ENCODE measurements around the gene PHACTR3. TPM values are rescaled to one million over a fixed set of nuclear protein-coding genes. Genes with fewer than 3 reads are reported as not detected.

The PHACTR3 gene
- total RNA-seq, 1 experiment from 2014 or later, result not detected

GRCh38 chr20:59665656-59666555 is 61.6 kb downstream of the PHACTR3 start (continued):
- TF ChIP-seq CTCF (IDR thresholded peaks at IDR 0.05 in 2 of 3, conservative IDR thresholded peaks at IDR 0.05 in 1 of 3; ENCODE audit: borderline replicate concordance in 1 of 3, insufficient read depth in 1 of 3, low read depth in 2 of 3, low read length in 2 of 3) (no peak), POLR2AphosphoS5 (IDR thresholded peaks at IDR 0.05; ENCODE audit: low read depth, low read length) (no peak), MAX (IDR thresholded peaks at IDR 0.05) (no peak), CBX3 (IDR thresholded peaks at IDR 0.05; ENCODE audit: low read depth) (no peak)

- TF ChIP-seq EGR1 (IDR thresholded peaks at IDR 0.05; ENCODE audit: low read depth), result no peak
- TF ChIP-seq MAX (IDR thresholded peaks at IDR 0.05), result no peak
- TF ChIP-seq CBX3 (IDR thresholded peaks at IDR 0.05; ENCODE audit: low read depth), result no peak
- RAD21 ChIA-PET (ENCODE audit: low non-redundant PET in 1 of 2, low total read pairs in 2 of 2, uncharacterized antibody in 2 of 2, unreplicated experiment in 2 of 2), result no interaction called here
- POLR2A ChIA-PET, result no interaction called here
These were observed 62.2 kb downstream of the PHACTR3 start for GRCh38 chr20:59666586-59666985.

More at GRCh38 chr20:59666586-59666985, 62.2 kb downstream of the PHACTR3 start:
- H3K9me2 ChIP-seq (ENCODE audit: insufficient read depth), result no peaks in the 10 kb centered on the region
- H3K4me1 ChIP-seq (ENCODE audit: control insufficient read depth in 1 of 2, insufficient read depth in 2 of 2, low read length in 2 of 2), result no peaks in the 10 kb centered on the region
- H4K20me1 ChIP-seq (ENCODE audit: insufficient read depth), result no peaks in the 10 kb centered on the region
- H2AFZ ChIP-seq (ENCODE audit: low read depth, low read length, poor library complexity, severe bottlenecking), result no peak overlapping the region
- H3K9me3 ChIP-seq (ENCODE audit: control insufficient read depth in 1 of 2, insufficient read depth in 1 of 2, low read depth in 1 of 2, low read length in 2 of 2), result no peaks in the 10 kb centered on the region
- no TSS peak for BruUV-seq (replicated peaks)
- no peak overlapping the region for H3K4me2 ChIP-seq (ENCODE audit: low read length)
- ATAC-seq (no peak), DNase-seq (ENCODE audit: low read depth, low spot score) (no peak)
- H3K9ac ChIP-seq (ENCODE audit: low read length), result no peak overlapping the region
- no peaks in the 10 kb centered on the region for H3K36me3 ChIP-seq (ENCODE audit: control insufficient read depth in 1 of 2, insufficient read depth in 2 of 2, low read length in 2 of 2)
- H3K27me3 ChIP-seq (ENCODE audit: insufficient read depth, low read length), result peaks cover 32% of the 10 kb centered on the region
- H3K27ac ChIP-seq (ENCODE audit: low read depth, low read length), result no peak overlapping the region
- H3K79me2 ChIP-seq (ENCODE audit: insufficient read depth, low read length), result no peaks in the 10 kb centered on the region
- H3K4me3 ChIP-seq (replicated peaks in 1 of 2; ENCODE audit: low read depth in 1 of 2, low read length in 2 of 2), result no peak overlapping the region
- intact Hi-C loops (cut with micrococcal nuclease), result no loop called here
- CTCF ChIA-PET, result no interaction called here

Data from HCT116 (cell line).